ENCODE results near the gene FPGS. TPM values are rescaled to one million over a fixed set of nuclear protein-coding genes. Genes with fewer than 3 reads are reported as not detected.
"Not testable (repeated sequence)": the region's sequence is repeated elsewhere in the genome, so short reads cannot be mapped to it uniquely, and the experiment has no call there.

Gene FPGS
- 108 TPM for total RNA-seq
- long read RNA-seq, transcript FPGS-201 (15 exons, 2,278 nt): minor isoform, 67 of 439 reads
- long read RNA-seq, transcript FPGS-203 (15 exons, 2,279 nt): major isoform, 224 of 439 reads
- long read RNA-seq, partial matches to known transcripts: 33 of 439 reads
- long read RNA-seq, other reads (novel, unspliced or antisense): 108 of 439 reads

- DNase-seq (ENCODE audit: low spot score): peak; percentile 93
Observed at GRCh38 chr9:127802576-127803443, at the start of gene FPGS. TSS of gene FPGS (plus strand) at chr9:127802882. CDS start at chr9:127802925, 43 bp downstream.

GRCh38 chr9:127753148-127753547, 49.5 kb upstream of the FPGS start:
- DNase-seq (ENCODE audit: low spot score): no peak

- DNase-seq (ENCODE audit: low spot score): no peak
Observed at GRCh38 chr9:127753622-127754021, 49.1 kb upstream of the FPGS start.

- no peak for DNase-seq (ENCODE audit: low spot score)
Observed at GRCh38 chr9:127754099-127755060, 48.3 kb upstream of the FPGS start.

GRCh38 chr9:127755061-127756060, 47.3 kb upstream of the FPGS start:
- no peak for DNase-seq (ENCODE audit: low spot score)

GRCh38 chr9:127756233-127756632, 46.4 kb upstream of the FPGS start:
- no peak for DNase-seq (ENCODE audit: low spot score)

- DNase-seq (ENCODE audit: low spot score): not testable (repeated sequence)
Observed at GRCh38 chr9:127756776-127757175, 45.9 kb upstream of the FPGS start.

- no peak for DNase-seq (ENCODE audit: low spot score)
Observed at GRCh38 chr9:127758843-127759242, 43.8 kb upstream of the FPGS start.

GRCh38 chr9:127761061-127761460, 41.6 kb upstream of the FPGS start:
- no peak for DNase-seq (ENCODE audit: low spot score)

- no peak for DNase-seq (ENCODE audit: low spot score)
Observed at GRCh38 chr9:127761491-127761956, 41.2 kb upstream of the FPGS start.

GRCh38 chr9:127762111-127762676, 40.5 kb upstream of the FPGS start:
- DNase-seq (ENCODE audit: low spot score): no peak

- no peak for DNase-seq (ENCODE audit: low spot score)
Observed at GRCh38 chr9:127763918-127764384, 38.7 kb upstream of the FPGS start.

- DNase-seq (ENCODE audit: low spot score): no peak
Observed at GRCh38 chr9:127765418-127765817, 37.3 kb upstream of the FPGS start.

- no peak for DNase-seq (ENCODE audit: low spot score)
Observed at GRCh38 chr9:127767410-127767809, 35.3 kb upstream of the FPGS start.

- DNase-seq (ENCODE audit: low spot score): no peak
Observed at GRCh38 chr9:127767909-127768331, 34.8 kb upstream of the FPGS start.

- no peak for DNase-seq (ENCODE audit: low spot score)
Observed at GRCh38 chr9:127768698-127769097, 34.0 kb upstream of the FPGS start.

- DNase-seq (ENCODE audit: low spot score): no peak
Observed at GRCh38 chr9:127769101-127769500, 33.6 kb upstream of the FPGS start.

- DNase-seq (ENCODE audit: low spot score): no peak
Observed at GRCh38 chr9:127769929-127770582, 32.6 kb upstream of the FPGS start.

- no peak for DNase-seq (ENCODE audit: low spot score)
Observed at GRCh38 chr9:127770583-127770904, 32.1 kb upstream of the FPGS start.
